Activated CD4-positive, alpha-beta T cell treated with anti-CD3 and anti-CD28 coated beads for 36 hours (primary cell): ENCODE data around the gene SLC6A11. TPM values are rescaled to one million over a fixed set of nuclear protein-coding genes. Genes with fewer than 3 reads are reported as not detected.

Experiments used
- ATAC-seq: fragments of 200-7000 bp; cut with Tn5 transposase; one replicate; pipeline ENCODE4 v1.10.0; 2021; ENCODE audit warnings: mild to moderate bottlenecking, moderate library complexity
- CTCF ChIA-PET: fragments of 350-600 bp; sonication (Branson Sonifier 250); formaldehyde crosslinking; loops from one replicate; lab custom pipeline; 2021; ENCODE audit warnings: antibody characterized with exemption; lab: Charles Lee
- POLR2A ChIA-PET: fragments of 350-600 bp; sonication (Branson Sonifier 250); formaldehyde crosslinking; loops from one replicate; lab custom pipeline; 2021; ENCODE audit warnings: antibody characterized with exemption, inconsistent platforms; lab: Charles Lee
- DNase-seq: peaks from one replicate; pipeline ENCODE4 v3.0.0-alpha.2; 2020
- H3K27ac Mint-ChIP-seq: one replicate; pipeline ENCODE4 v1.8.0; 2021; ENCODE audit warnings: mixed read lengths
- H3K27me3 Mint-ChIP-seq: one replicate; pipeline ENCODE4 v1.8.0; 2021; ENCODE audit warnings: mixed read lengths
- H3K36me3 Mint-ChIP-seq: one replicate; pipeline ENCODE4 v1.8.0; 2021; ENCODE audit warnings: low read depth, mixed read lengths
- H3K4me1 Mint-ChIP-seq: one replicate; pipeline ENCODE4 v1.8.0; 2021; ENCODE audit warnings: mixed read lengths
- H3K4me3 Mint-ChIP-seq: one replicate; pipeline ENCODE4 v1.8.0; 2021; ENCODE audit warnings: mild to moderate bottlenecking, moderate library complexity, mixed read lengths
- H3K9me3 Mint-ChIP-seq: one replicate; pipeline ENCODE4 v1.8.0; 2021; ENCODE audit warnings: low read depth, mixed read lengths
- intact Hi-C, 2 experiments: fragments of 100-400 bp; cut with DNase I in 1 of 2; cut with micrococcal nuclease in 1 of 2; formaldehyde crosslinking; loops; one replicate each; pipeline versions ENCODE4 v1.14.2 to v1.15.1; 2022 to 2024; cut with DNase I, micrococcal nuclease
- total RNA-seq, 2 experiments: library from RNA; stranded (reverse); gene quantifications; one replicate each; pipeline ENCODE4 v1.2.3, GENCODE V29; 2021

Gene SLC6A11
- total RNA-seq, 2 experiments from 2014 or later: not detected

DNA sequence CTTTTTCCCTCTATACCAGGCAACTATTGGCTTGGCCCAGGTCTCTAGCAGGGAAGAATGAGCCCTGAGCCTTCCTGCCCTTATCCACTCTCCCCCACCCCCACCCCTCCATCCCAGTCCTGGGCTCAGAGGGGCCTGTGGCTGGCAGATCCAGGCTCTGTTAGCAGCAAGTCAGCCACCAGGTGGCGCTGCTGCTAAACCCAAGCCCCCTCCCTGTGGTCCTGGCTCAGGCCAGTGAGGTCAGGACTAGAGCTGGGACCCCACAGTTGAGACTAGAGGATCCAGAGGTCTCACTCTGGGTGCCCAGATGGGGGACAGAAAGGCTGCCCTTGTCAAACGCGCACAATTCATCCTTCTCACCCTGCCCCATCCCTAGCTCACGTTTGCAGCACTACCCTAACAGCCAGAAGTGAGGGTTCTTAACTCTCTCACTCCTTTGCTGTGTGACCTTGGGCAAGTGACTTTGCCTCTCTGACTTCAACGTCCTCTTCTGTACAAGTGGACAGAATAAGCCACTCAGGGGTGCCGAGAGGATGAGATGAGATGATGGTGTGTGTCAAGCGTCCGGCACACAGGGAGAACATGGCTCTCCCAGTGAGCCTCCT is 129.8 kb downstream of the SLC6A11 start:
- peak; percentile 83 for ATAC-seq
- POLR2A ChIA-PET: no interaction called here
- Mint-ChIP-seq H3K4me1 (no peaks in the 10 kb centered on the region), H3K4me3 (no peak overlapping the region), H3K27ac (no peak overlapping the region), H3K36me3 (no peaks in the 10 kb centered on the region), H3K27me3 (peaks cover 5% of the 10 kb centered on the region), H3K9me3 (peaks cover 4% of the 10 kb centered on the region)
- intact Hi-C loops: loop anchor here (1.0 to 10.0 kb wide), 5 partner anchors 114 to 707 kb away; no protein-coding TSS in a partner anchor
- DNase-seq: peak; percentile 79
- CTCF ChIA-PET: interaction anchor here (0.6 to 4.8 kb wide), 14 partner anchors 53 to 706 kb away, joined by 3 to 43 read pairs (median 3); no protein-coding TSS in a partner anchor

DNA sequence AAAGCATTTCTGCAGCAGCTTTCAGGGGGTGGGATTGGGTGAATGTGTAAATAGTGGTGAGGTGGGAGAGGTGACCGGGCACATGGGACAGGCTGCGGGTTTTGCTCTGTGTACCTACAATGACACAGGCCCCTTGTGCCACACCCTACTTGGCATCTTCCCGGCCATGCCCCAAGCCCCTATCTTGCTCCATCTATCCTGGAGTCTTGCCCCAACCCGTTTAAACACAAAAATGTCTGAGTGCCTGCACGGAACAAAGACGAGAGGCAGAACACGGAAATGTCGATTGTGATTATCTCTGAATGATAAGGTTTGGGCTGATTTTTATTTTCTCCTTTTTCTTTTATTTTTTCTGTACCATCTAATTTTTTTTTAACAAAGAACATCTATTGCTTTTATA is 130.5 kb downstream of the SLC6A11 start:
- POLR2A ChIA-PET: no interaction called here
- ATAC-seq: no peak
- intact Hi-C loops: loop anchor here (5.0 to 10.0 kb wide), 4 partner anchors 258 to 706 kb away; no protein-coding TSS in a partner anchor
- DNase-seq: no peak
- Mint-ChIP-seq H3K36me3 (no peaks in the 10 kb centered on the region), H3K4me3 (no peak overlapping the region), H3K27ac (no peak overlapping the region), H3K9me3 (peaks cover 4% of the 10 kb centered on the region), H3K27me3 (peaks cover 7% of the 10 kb centered on the region), H3K4me1 (no peaks in the 10 kb centered on the region)
- CTCF ChIA-PET: interaction anchor here (0.6 to 4.8 kb wide), 8 partner anchors 35 to 705 kb away, joined by 3 to 43 read pairs (median 3); no protein-coding TSS in a partner anchor

DNA sequence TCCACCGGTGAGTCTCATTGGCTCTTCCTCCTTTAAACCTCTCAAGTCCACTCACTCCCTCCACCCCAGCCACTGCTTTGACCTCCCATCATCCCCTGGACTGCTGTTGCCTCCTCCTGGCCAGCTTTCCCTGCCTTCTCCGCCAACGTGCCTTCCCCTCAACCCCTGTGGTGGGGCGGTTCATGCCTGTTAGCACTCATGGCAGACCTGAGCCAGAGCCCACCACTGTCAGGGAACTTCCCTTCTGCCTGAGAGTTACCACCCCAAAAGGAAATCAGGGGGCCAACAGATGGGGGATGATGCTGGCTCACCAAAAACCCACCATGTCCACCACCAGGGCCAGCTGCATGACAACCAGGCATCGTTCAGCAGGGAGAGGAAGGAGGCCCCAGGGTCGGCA is 132.3 kb downstream of the SLC6A11 start:
- DNase-seq (no peak), ATAC-seq (no peak)
- H3K9me3 Mint-ChIP-seq: no peaks in the 10 kb centered on the region
- no peaks in the 10 kb centered on the region for H3K36me3 Mint-ChIP-seq
- CTCF ChIA-PET: interaction anchor here (0.6 to 4.8 kb wide), 2 partner anchors 44 to 112 kb away, joined by 3 to 43 read pairs; no protein-coding TSS in a partner anchor
- H3K4me3 Mint-ChIP-seq: no peak overlapping the region
- intact Hi-C loops: loop anchor here (5.0 to 10.0 kb wide), 4 partner anchors 256 to 704 kb away; no protein-coding TSS in a partner anchor
- H3K27me3 Mint-ChIP-seq: peaks cover 5% of the 10 kb centered on the region
- no peaks in the 10 kb centered on the region for H3K4me1 Mint-ChIP-seq
- POLR2A ChIA-PET: no interaction called here
- no peak overlapping the region for H3K27ac Mint-ChIP-seq

DNA sequence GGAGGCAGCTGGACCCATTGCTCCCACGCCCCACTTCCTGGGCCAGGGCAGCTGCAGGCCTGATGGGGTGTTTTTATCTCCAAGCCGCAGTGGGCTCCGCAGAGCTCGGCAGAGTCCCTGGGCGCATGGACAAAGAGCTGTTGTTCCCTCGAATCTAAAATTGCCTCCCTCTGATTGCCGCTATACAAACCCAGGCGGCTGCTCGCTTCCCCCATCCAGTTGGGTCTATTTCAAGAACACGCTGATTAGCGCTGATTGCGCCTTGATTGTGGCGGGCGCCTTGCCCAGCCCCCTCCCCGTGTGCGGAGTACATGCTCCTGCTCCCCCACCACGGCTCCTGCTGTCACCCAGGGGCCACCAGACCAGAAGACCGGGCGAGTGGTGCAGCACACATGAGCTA is 133.2 kb downstream of the SLC6A11 start:
- ChIA-PET CTCF (no interaction called here), POLR2A (no interaction called here)
- H3K36me3 Mint-ChIP-seq: no peaks in the 10 kb centered on the region
- H3K4me3 Mint-ChIP-seq: no peak overlapping the region
- DNase-seq (no peak), ATAC-seq (no peak)
- no peaks in the 10 kb centered on the region for H3K9me3 Mint-ChIP-seq
- H3K4me1 Mint-ChIP-seq: no peaks in the 10 kb centered on the region
- no peak overlapping the region for H3K27ac Mint-ChIP-seq
- intact Hi-C loops: loop anchor here (5.0 to 10.0 kb wide), 4 partner anchors 256 to 703 kb away; no protein-coding TSS in a partner anchor
- H3K27me3 Mint-ChIP-seq: peaks cover 5% of the 10 kb centered on the region

DNA sequence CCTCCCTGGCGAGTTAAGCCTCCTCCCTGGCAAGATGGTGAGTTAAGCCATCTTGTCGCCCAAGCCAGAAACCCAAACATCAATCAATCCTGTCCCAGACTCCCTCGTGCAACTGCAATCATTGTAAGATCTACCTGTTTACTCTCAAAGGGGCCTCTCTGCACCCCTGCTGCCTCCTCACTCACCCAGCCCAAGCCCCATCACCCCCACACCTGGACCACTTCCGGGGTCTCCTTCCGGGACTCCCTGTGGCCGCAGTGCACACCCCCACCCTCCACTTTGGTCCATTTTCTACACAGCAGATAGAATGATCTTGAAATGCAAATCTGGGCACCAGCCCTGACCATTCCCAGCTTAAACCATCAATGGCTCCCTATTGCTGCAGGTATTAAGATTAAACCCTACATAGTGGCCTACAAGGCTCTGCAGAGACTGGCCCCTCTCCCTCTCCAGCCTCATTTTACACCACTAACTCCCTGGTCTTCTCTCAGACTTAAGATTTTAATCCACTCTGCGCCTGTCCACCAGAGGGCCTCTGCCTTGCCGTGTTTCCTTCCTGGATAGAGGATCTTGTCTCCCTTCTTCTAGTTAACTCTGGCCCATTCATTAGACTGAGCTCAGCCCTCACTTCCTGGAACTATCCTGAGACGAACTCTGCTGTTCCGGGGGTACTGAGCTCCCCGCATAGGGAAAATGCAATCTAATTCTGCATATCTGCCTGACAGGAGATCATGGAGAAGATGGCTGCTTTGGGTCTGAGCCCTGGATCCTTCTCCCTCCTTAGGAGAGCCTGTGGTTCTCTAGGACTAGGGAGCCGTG is 134.7 kb downstream of the SLC6A11 start:
- Mint-ChIP-seq H3K36me3 (no peaks in the 10 kb centered on the region), H3K9me3 (no peaks in the 10 kb centered on the region), H3K4me1 (no peaks in the 10 kb centered on the region), H3K27ac (no peak overlapping the region), H3K4me3 (no peak overlapping the region), H3K27me3 (peaks cover 5% of the 10 kb centered on the region)
- DNase-seq (peak; percentile 30), ATAC-seq (no peak)
- CTCF ChIA-PET: interaction anchor here (0.7 kb wide), 1 partner anchor 109 kb away, joined by 3 read pairs; no protein-coding TSS in a partner anchor
- POLR2A ChIA-PET: no interaction called here
- intact Hi-C loops: loop anchor here in 1 of 2 experiments (1.0 kb wide), 1 partner anchor 109 kb away; no protein-coding TSS in a partner anchor

DNA sequence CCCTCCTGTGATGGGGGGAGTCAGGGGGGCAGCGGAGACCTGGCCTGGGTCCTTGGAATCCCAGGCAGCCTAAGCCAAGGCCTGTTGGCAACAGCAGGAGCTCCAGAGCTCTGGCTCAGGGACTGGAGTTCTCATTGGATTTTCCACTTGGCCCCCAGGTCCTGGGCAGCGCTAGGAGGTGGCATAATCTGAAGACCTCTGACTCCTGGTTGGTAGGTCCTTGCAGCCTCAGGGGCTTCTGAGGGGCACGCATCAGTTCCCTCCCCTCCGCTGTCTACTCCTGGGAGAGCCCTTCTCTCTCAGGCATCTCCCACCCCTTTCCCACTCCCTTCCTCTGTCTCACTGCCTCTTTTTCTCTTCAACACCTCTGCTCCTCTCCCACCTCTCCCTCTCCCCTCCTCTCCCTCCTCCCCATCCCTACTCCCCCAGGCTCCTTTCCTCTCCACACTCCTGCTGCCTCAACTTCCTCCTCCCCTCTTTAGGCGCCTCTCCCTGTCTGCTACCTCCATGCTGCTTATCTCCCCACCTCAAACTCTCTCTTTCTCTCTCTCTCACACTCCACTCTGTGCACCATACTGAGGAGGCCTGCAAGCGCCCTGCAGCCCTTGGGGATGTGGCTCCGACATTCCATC is 135.4 kb downstream of the SLC6A11 start:
- CTCF ChIA-PET: interaction anchor here (0.7 kb wide), 1 partner anchor 109 kb away, joined by 3 read pairs; no protein-coding TSS in a partner anchor

DNA sequence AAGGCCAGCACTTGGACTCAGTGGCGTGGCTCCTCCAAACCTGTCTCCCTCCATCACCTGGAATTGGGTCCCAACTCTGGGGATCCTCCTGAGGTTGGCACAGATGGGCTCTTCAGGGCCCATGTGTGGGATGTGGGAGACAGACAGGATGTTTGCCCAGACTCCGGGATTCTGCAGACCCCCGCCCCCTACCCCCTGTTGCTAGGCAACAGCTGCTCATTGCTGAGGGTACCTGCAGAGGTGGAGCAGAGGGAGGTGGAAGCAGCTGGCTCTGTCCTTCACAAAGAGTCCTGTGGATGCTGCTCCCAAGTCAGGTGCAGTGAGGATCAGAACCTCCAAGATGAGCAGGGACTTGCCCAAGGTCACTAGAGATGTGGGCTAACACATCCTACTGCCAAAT is 136.5 kb downstream of the SLC6A11 start:
- intact Hi-C loops: no loop called here
- ChIA-PET CTCF (interaction anchor here (0.7 to 2.3 kb wide), 3 partner anchors 11 to 1032 kb away, joined by 3 to 5 read pairs (median 4); no protein-coding TSS in a partner anchor), POLR2A (no interaction called here)
- ATAC-seq: no peak
- no peaks in the 10 kb centered on the region for H3K9me3 Mint-ChIP-seq
- no peak overlapping the region for H3K27ac Mint-ChIP-seq
- DNase-seq: no peak
- H3K4me1 Mint-ChIP-seq: no peaks in the 10 kb centered on the region
- no peaks in the 10 kb centered on the region for H3K36me3 Mint-ChIP-seq
- H3K27me3 Mint-ChIP-seq: peaks cover 5% of the 10 kb centered on the region
- no peak overlapping the region for H3K4me3 Mint-ChIP-seq

More for the DNA sequence above, 135.4 kb downstream of the SLC6A11 start:
- no peaks in the 10 kb centered on the region for H3K4me1 Mint-ChIP-seq
- no peak overlapping the region for H3K4me3 Mint-ChIP-seq
- POLR2A ChIA-PET: no interaction called here
- DNase-seq: no peak
- no peaks in the 10 kb centered on the region for H3K9me3 Mint-ChIP-seq
- peaks cover 5% of the 10 kb centered on the region for H3K27me3 Mint-ChIP-seq
- H3K27ac Mint-ChIP-seq: no peak overlapping the region
- no peaks in the 10 kb centered on the region for H3K36me3 Mint-ChIP-seq
- no peak for ATAC-seq
- intact Hi-C loops: no loop called here

DNA sequence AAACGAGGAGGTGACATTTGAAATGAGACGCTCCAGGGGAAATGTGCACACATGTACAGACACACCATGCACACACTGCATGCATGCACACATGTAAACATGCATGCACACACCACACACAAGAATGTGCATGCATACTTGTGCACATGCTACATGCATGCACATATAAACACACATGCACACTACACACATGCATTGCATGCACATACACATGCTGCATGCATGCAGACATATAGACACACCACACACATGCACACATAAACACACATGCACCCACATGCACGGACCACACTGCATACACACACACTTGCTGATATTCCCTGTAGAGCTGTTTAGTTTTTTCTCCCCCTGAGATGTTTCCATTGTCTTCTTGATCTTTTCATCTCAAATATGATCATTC is 138.7 kb downstream of the SLC6A11 start:
- CTCF ChIA-PET: interaction anchor here (0.6 to 2.3 kb wide), 3 partner anchors 13 to 384 kb away, joined by 3 to 5 read pairs (median 5); no protein-coding TSS in a partner anchor

DNA sequence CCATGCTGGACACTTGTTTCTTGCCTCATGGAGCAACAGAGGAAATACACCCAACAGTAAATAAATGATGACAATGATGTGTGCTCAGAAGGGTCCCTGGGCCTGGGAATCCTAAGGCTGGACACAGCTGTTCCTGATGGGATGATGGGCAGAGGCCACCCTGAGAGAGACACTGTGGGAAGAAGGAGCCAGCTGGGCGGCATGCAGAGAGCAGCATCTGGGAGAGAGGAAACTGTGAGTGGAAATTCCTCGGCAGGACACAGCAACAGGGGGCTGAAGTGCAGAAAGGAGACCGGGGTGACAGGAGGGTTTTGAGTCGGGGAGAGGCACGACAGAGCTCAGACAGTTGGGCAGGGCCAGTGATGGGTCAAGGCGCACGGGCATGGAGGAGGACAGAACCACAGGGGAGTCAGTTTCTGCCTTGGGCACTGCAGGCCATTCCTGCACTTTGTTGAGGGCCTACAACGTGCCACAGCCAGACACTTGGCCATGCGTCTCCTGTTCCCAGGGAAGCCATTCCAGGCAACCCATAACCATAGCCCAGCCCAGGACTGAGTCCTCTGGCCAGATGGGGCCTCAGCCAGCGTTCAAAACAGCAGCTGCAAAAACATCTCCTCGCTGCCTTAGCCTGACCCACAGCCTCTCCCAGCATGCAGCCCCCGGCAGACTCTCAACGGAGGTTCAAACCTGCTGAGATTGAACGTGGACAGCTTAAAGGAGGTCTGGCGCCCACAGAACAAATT is 139.9 kb downstream of the SLC6A11 start:
- Mint-ChIP-seq H3K27ac (no peak overlapping the region), H3K27me3 (peaks cover 5% of the 10 kb centered on the region), H3K36me3 (no peaks in the 10 kb centered on the region), H3K4me3 (no peak overlapping the region), H3K9me3 (no peaks in the 10 kb centered on the region), H3K4me1 (no peaks in the 10 kb centered on the region)
- intact Hi-C loops: no loop called here
- CTCF ChIA-PET: interaction anchor here (0.6 kb wide), 1 partner anchor 162 kb away, joined by 5 read pairs; no protein-coding TSS in a partner anchor
- POLR2A ChIA-PET: no interaction called here
- ATAC-seq (no peak), DNase-seq (no peak)

More for the DNA sequence above, 138.7 kb downstream of the SLC6A11 start:
- intact Hi-C loops: no loop called here
- no peaks in the 10 kb centered on the region for H3K9me3 Mint-ChIP-seq
- DNase-seq (no peak), ATAC-seq (no peak)
- no peak overlapping the region for H3K27ac Mint-ChIP-seq
- no peak overlapping the region for H3K4me3 Mint-ChIP-seq
- H3K27me3 Mint-ChIP-seq: peaks cover 8% of the 10 kb centered on the region
- H3K4me1 Mint-ChIP-seq: no peaks in the 10 kb centered on the region
- no peaks in the 10 kb centered on the region for H3K36me3 Mint-ChIP-seq
- POLR2A ChIA-PET: no interaction called here

DNA sequence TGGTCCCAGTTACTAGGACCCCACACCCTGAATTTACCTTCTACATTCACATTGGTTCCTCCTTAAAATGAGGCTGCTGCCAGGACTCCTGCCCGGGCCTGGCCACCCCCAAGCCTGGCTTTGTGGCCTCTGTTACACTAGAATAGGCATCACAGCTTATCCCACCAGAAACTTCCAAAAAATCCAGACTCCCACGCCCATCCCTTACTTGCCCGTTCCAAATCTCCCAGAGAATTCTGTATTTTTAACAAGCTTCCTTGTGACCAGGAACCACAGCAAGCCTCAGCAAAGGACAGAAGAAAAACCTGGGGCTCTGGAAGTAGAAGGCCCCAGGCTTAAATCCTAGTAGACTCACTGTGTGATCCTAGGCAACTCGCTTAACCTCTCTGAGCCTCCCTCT is 140.5 kb downstream of the SLC6A11 start:
- no peak overlapping the region for H3K27ac Mint-ChIP-seq
- intact Hi-C loops: no loop called here

More for the DNA sequence above, 140.5 kb downstream of the SLC6A11 start:
- no peak overlapping the region for H3K4me3 Mint-ChIP-seq
- peaks cover 4% of the 10 kb centered on the region for H3K27me3 Mint-ChIP-seq
- H3K4me1 Mint-ChIP-seq: no peaks in the 10 kb centered on the region
- ChIA-PET POLR2A (no interaction called here), CTCF (interaction anchor here (0.7 kb wide), 1 partner anchor 53 kb away, joined by 3 read pairs; no protein-coding TSS in a partner anchor)
- ATAC-seq: no peak
- no peak for DNase-seq
- no peaks in the 10 kb centered on the region for H3K9me3 Mint-ChIP-seq
- no peaks in the 10 kb centered on the region for H3K36me3 Mint-ChIP-seq
